ENCODE results near the gene SCAMP3.

Gene SCAMP3

DNA sequence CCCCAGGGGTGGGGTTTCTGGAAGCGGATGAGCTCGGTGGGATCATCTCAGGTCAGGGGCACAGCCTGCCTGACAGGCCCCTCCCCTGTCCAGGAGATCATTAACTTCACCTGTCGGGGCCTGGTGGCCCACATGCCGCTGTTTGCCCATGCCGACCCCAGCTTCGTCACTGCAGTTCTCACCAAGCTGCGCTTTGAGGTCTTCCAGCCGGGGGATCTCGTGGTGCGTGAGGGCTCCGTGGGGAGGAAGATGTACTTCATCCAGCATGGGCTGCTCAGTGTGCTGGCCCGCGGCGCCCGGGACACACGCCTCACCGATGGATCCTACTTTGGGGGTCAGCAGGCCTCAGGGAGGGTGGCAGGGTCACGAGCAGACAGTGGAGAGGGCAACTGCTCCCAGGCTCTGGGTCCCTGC, 23.5 kb upstream of the SCAMP3 start:
- DNase-seq, result no peak

DNA sequence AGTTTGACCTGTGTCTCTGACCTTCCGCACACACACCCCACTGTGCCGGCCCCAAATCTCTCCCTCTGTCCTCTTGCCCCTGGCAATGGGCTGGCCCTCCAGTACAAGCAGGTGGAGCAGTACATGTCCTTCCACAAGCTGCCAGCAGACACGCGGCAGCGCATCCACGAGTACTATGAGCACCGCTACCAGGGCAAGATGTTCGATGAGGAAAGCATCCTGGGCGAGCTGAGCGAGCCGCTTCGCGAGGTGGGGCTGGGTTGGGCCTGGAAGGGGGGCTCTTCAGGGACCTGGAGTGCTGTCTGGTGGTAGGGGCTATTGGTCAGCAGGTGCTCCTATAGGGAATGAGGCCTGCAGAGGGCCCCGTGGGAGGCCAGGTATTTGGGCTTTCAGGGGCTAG, 22.9 kb upstream of the SCAMP3 start:
- no peak for DNase-seq

DNA sequence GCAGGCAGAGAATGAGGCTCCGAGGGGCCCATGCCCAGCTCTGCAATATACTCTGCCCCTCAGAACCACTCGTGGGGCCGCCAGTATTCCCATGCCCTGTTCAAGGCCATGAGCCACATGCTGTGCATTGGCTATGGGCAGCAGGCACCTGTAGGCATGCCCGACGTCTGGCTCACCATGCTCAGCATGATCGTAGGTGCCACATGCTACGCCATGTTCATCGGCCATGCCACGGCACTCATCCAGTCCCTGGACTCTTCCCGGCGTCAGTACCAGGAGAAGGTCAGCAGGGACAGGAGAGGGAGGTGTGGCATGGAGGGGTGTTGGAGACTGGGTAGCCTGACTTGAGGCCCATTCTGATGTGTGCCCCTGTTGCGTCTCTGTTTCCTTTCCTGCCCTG, 22.3 kb upstream of the SCAMP3 start:
- DNase-seq, result no peak

DNA sequence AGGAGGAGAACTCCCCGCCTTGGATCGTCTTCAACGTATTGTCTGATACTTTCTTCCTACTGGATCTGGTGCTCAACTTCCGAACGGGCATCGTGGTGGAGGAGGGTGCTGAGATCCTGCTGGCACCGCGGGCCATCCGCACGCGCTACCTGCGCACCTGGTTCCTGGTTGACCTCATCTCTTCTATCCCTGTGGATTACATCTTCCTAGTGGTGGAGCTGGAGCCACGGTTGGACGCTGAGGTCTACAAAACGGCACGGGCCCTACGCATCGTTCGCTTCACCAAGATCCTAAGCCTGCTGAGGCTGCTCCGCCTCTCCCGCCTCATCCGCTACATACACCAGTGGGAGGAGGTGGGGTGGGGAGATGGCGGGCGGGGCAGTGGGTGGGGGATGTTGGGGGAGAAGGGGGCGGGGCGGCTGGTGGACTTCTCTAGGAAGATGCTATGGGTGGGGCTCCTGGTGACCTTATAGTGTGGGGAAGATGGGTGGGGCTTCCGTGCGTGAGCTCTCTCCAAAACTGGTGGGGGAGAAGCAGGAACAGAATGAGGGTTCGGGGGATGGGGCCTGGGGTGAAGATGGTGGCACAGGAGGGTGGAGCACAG, 20.4 kb upstream of the SCAMP3 start:
- no peak for DNase-seq

DNA sequence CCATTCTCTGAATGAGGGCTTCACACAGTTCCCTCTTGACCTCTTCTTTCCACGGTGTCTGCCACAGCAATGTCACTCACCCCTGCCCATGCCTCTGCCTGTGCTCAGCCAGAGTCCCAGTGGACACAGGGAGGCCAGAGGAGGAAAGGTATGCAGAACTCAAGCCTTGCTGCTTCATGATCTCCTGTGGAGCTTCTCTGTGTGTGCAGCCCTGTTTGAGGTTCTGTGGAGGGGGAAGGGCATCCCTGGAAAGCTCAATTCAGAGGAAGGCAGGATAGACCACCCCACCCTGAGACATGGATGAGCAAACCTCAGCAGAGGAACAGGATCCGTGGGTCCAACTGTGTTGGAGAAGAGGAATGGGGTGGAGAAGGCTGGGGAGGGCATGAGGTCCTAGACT, 17.1 kb upstream of the SCAMP3 start:
- DNase-seq, result peak in 10 of 56 donors; percentile 3 to 27 (median 10)

DNA sequence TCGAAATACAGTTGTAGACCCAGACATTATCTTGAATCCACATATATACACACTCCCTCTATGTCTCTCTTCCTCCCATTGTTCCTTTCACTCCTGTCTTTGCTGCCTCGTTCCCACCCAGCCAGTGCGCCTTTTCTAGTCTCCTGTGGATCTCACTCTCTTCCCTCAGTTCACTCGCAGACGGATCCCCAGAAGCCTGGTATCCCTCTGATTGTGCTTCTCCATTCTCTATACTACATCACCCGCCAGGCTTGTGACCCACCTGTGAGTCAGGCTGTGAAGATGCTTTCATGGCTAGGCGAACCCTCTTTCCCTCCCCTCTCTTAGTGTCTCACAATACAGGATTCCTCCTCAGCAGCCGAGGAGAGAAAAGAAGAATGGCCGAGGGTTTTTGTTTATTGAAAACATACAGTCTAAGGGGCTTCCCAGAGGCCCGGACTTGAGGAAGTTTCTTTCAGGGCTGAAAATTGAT, 16.6 kb upstream of the SCAMP3 start:
- DNase-seq, result peak in 4 of 56 donors; percentile 22 to 35 (median 33)

DNA sequence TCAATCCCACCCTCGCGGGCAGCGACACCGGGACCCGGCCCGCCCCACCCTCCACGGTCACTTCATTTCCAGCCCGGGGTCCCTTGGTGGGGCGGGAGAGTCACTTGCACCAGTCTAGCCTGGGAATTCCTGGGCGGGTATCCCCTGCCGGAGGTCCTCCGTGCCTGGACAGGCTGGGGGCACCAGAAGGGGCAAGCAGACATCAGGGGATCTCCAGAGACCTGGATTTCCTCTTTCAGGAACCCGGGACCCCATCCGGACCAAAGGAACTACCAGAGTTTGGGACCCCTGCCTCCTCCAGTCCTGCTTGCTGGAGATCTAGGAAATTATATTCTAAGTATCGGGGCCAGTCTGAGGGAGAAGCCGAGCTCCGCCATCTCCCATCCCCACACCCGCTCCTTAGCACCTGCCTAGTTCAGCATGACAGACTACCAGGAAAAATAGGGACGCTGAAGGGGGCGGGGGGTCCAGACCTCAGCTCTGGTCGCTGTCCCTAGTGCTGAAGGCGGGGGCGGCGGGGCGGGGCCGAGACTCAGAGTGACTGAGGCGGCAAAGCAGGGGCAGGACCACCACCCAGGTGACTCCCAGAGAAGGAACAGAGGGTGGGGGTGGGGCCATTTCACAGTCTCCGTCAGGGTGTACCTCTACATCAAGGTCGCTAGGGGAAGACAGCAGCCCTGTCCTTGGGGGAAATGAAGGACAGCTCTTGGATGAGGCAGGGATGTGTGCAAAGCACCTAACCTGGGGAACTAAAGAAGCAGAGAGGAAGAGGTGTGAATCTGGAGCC, 15.9 kb upstream of the SCAMP3 start:
- DNase-seq, result peak in 36 of 56 donors; percentile 9 to 67 (median 31)

DNA sequence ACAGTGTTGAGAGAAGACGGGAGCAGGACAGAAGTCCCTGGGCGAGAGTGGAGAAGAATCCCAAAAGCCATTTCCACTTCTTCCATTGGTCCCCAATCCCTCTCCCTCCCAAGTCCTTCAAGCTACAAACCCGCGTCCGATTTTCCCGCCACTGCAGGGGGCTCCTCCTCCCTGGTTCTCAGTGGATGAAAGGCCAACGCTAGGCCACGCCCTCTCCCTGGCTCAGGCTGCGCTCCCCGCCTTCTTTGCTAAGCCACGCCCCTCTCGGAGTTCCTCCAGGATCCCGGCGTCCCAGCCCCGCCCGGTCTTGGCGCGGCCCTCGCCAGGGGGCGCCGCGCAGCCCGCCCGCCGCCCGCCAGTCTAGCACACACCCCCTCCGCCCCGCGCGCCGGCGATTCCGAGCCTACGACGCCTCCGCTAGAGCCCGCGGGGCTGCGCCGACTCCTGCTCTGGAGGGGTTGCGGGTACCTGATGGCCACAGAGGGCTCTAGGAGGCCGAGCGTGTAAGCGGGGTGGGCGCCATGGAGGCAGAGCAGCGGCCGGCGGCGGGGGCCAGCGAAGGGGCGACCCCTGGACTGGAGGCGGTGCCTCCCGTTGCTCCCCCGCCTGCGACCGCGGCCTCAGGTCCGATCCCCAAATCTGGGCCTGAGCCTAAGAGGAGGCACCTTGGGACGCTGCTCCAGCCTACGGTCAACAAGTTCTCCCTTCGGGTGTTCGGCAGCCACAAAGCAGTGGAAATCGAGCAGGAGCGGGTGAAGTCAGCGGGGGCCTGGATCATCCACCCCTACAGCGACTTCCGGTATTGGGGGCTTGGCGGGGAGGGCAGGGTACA, 15.1 kb upstream of the SCAMP3 start, which contains the start of gene HCN3:
Gene HCN3, plus strand, starts transcription at position 394 of the 832 bp plus-strand sequence. Its CDS starts 128 bp downstream, at position 522.
- DNase-seq, result peak; percentile 65 to 99 (median 94)

DNA sequence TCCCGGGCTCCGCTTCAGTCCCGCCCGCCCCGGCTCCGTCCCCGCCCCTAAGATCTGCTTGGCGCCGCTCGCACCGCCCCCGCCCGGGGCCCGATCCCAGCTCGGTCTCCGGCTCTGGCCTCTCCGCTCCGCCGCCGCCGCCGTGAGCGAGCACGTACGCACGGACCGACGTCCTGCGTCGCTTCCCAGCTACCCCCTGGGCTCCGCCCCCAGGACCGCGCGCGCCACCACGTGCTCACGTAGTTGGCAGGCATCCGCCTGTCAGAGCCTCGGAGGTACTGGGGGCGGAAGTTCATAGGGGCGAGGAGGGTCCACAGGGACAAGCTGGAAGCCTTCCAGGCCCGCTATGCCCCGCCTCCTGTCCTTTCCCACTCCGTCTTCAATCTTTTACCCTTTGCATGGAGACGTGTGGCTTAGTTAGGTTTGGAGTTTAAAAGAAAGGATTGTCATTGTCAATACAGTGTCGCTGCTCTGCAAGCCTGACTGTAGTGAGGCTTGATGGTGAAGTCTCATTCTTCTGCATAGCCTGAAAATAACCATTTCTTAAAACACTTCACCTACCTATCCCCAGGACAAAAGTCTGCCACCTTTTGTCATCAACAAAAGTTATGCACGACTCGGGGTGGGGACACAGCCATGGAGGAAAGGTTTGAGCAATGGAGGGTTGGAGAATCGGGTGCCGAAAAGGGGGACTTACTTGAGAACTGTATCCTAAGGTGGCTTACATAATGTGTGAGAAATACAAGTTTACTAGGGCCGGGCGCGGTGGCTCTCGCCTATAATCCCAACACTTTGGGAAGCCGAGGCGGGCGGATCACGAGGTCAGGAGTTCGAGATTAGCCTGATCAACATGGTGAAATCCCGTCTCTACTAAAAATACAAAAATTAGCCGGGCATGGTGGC, 11.4 kb upstream of the SCAMP3 start, which contains the start of gene CLK2:
Gene CLK2, minus strand, starts transcription at position 162 of the 903 bp plus-strand sequence. CDS start 2,527 bp downstream, outside the sequence.
- DNase-seq, result peak; percentile 54 to 96 (median 88)

DNA sequence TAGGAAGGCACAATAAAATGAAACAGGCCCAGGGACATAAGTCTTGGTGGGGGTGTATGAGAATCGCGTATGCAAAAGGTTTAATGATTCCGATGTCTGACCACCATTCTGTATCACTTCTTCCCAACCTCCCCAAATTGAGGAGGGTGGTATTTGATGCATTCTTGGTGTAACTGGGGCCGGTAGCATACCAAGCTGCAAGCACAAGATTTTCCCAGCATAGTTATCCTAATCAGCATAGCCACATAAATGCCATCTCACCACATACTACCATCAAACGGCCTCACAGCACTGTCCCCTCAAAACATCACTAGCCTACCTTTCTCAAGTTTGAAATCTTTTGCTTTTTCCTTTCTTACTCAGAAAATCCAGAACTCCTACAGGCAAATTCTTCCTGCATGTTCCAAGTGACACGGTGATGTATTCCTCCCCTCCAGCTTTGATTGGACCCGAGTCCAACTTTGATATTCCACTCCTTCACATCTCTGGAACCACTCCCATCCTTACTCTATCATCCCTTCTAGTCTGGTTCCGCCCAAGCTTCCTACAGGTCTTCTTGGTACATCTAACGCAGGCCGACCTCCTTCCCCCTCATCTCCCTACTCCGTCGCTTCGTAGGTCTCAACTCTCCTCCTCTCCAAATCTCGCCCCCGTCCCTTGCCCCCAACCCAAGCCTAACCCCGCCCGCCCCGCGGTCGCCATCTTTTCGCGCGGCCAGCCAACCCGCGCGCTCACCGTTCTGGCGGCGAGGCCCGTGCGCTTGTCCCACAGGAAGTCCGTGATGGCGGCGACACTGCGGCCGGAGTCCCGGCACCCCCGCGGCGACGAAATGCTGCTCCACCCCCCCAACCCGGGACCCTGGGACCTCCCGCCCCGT, 10.5 kb upstream of the SCAMP3 start:
- peak in 5 of 56 donors; percentile 55 to 72 (median 70) for DNase-seq

DNA sequence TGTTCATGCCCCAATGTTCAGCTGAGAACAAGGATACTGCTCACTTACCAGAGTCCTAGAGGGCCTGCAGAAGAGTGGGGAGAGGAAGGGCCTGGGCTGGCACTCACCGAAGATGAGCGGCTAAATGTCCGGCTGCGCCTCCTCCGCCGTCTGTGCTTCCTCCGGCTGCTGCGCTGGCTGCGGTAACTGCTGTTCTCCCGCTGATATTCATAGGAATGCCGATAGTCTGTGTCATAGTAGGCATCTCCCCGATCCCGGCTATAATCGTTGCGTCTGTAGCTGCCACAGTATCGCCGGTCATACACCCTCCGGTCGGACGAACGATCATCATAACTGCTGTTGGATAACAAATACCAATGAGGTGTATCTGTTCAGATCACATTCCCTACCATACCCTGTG, 7.2 kb upstream of the SCAMP3 start:
- DNase-seq, result no peak

DNA sequence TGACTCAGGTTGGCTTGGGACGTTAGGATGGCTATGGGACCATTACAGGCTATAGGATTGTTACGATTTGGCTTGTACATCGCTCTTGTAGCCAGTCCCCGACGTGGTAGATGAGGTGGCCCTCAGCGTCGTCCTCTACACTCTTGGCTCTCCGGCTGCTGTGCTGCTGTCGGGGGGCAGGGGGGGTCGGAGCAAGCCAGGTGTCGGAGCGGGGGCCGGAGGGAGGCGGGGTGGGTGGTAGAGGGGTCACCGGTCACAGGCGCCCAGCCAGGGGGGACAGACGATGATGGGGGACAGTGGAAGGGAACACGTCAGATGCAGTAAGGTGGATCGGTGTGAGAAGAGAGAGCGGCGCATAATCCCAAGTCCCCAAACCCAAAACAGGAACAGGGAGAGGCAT, 6.5 kb upstream of the SCAMP3 start:
- no peak for DNase-seq

DNA sequence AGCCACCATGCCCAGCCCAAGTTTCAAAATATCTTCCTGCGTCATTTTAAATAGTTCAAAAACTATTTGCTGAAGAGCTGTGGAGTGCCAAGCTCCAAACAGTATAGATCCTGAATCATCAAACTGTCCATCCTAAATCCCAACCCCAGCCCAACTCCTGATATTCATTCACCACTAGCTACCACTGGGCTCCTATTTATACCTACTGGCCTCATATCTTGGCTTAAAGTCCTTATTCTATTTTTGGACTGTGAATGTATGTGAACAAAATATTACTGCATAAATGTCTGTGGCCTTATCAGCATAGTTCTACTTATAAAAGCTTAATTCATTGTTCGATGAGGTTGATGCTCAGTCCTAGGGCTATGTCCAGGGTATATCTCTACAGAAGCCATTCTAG, 5.2 kb upstream of the SCAMP3 start:
- no peak for DNase-seq

DNA sequence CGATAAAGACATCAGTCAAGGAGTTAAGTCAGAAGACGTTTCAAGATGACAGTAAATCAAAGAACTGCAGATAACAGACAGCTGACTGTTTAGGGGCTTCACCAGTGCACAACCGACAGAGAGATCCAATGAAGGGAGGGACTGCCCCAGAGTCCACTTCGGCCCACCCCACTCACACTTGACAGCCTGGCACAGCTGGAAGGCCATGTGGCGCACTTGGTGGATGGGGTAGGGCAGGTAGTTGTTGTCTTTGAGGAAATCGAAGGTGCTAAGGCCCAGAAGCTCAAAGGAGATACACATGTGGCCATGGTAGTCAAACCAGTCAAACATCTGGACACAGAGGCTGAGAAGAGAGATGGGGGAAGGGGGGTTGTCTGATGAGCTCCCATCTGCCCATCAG, 4.4 kb upstream of the SCAMP3 start:
- no peak for DNase-seq

DNA sequence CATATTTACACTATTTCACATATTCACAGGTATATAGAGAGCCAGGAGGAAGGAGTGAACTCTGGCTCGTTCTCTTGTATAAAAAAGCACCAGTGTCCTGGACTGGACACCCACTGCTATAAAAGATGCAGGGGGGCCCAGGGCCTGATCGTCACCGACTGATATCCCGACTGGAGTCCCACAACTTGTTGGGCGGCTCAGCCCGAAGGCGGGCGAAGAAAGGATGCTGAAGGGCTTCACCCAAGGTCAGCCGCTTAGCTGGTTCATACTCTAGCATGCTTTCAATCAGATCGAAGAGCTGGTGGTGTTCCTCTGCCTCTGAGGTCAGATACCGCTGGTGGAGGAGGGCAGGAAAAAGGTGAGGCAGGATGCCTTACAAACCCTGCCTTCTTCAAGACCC, 907 bp upstream of the SCAMP3 start:
- no peak for DNase-seq

DNA sequence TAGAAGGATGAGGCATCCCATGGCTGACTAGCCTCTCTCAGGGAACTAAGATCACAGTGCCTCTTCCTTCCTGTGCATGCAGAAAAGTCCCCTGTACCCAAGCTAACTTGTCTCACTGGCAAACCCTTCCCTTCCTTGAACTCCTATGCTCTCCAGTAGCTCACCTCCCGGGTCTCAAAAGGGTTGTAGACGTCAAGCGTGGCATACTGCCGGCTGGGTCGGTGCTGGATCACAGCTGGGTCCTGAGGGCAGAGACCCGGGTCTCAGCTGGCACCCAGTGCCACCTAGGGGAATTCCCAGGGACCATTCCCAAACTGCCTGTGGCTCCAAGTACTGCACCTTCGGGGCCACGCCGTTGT, 688 bp downstream of the SCAMP3 start:
- DNase-seq, result peak in 1 of 56 donors; percentile 42

DNA sequence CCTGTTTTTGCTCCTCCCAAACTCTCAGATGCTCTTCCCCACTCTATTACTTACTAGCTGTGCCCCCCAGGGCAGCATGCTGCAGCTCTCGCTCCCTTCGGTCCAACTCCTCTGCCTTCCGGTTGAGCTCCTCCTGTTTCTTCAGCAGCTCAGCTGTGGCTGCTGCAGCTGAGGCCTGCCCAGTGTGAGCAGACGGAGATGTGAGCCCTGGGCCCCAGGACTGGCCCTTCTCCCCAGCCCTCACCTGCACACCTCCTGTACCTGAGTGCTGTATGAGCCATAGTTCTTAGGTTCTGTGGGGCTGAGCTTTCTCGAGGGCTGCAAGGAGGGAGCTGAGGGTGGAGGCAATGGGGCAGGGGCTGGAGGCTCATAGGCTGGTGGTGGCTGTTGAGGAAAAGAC, 1.9 kb downstream of the SCAMP3 start:
- DNase-seq, result no peak

DNA sequence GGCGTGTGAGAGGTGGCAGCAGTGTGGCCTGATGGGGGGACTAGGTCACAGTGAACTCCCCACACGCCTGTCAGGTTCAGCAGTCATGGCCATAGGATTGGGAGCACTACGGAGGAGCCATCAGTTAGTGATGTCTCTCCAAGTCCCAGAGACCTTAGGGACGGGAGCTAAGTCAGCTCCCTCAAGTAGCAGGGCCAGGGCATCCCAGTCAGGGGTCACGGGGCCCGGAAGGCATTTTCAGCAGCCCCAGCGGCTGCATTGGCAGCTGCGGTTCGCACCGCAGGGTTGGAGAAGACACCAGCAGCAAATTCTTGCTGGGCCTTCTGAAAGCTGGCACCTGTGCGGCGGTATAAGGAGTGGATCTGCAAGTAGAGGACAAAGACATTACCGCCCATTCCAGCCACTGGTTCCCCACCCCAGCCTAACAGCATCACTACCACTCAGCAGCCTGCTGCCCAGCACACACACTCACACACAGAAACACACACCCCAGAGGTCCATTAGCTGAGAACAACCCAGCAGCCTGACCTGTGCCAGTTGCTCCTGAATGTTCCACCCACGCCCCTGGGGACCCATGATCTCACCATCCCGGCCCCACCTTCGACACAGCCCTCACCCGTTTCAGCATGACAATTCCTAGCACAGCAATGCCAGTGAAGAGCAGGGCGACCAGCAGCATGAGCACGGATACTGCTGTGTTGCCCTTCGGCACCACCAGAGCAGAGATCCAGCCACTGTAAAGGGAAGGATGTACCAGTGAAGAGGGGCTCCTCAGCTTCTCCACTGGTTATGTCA, 5.9 kb downstream of the SCAMP3 start:
- no peak for DNase-seq

Data from nucleus accumbens (tissue), 56 donors.